BJ (cell line): ENCODE results near the gene EYA2. TPM values are rescaled to one million over a fixed set of nuclear protein-coding genes. Genes with fewer than 3 reads are reported as not detected.
A peak's percentile ranks its signal among the peaks of the same experiment; 100 is the strongest.

ENCODE experiments used
- CTCF ChIA-PET: fragments of 350-600 bp; formaldehyde crosslinking; extraction: SDS; loops from one replicate; lab custom pipeline; 2021; ENCODE audit warnings: antibody characterized with exemption, inconsistent platforms; lab: Yijun Ruan, JAX
- POLR2A ChIA-PET: fragments of 300-600 bp; sonication (Branson Sonifier 250); formaldehyde crosslinking; extraction: SDS; loops from one replicate; lab custom pipeline; 2021; ENCODE audit warnings: antibody characterized with exemption; lab: Charles Lee
- DNase-seq: peaks from one replicate; pipeline ENCODE4 v3.0.0-alpha.2; 2011; ENCODE audit warnings: low read depth
- H3K27me3 ChIP-seq: 2 replicates; pipeline ENCODE4 v1.6.0; 2011; ENCODE audit warnings: low read length; ENCODE audit not compliant: control insufficient read depth, insufficient read depth
- H3K36me3 ChIP-seq: 2 replicates; pipeline ENCODE4 v1.5.1; 2011; ENCODE audit warnings: low read length; ENCODE audit not compliant: control insufficient read depth, insufficient read depth
- H3K4me3 ChIP-seq: 2 replicates; pipeline ENCODE4 v1.5.1; 2011; ENCODE audit warnings: low read depth, mild to moderate bottlenecking, control low read depth, low read length
- polyA plus RNA-seq: library from polyadenylated mRNA; depleted of rRNA; stranded (reverse); fragments of >200 nt; gene quantifications from 2 replicates; pipeline ENCODE4 v1.2.3, GENCODE V29; 2011
- TF ChIP-seq, protein P1 (sequence below): IDR thresholded peaks from 2 replicates; pipeline ENCODE4 v1.5.1; 2011; ENCODE audit warnings: low read depth, mild to moderate bottlenecking, control low read depth, inconsistent platforms, low read length, moderate library complexity; ENCODE audit not compliant: insufficient read depth

The EYA2 gene
- polyA plus RNA-seq, 1 experiment = 1.5 TPM

DNA sequence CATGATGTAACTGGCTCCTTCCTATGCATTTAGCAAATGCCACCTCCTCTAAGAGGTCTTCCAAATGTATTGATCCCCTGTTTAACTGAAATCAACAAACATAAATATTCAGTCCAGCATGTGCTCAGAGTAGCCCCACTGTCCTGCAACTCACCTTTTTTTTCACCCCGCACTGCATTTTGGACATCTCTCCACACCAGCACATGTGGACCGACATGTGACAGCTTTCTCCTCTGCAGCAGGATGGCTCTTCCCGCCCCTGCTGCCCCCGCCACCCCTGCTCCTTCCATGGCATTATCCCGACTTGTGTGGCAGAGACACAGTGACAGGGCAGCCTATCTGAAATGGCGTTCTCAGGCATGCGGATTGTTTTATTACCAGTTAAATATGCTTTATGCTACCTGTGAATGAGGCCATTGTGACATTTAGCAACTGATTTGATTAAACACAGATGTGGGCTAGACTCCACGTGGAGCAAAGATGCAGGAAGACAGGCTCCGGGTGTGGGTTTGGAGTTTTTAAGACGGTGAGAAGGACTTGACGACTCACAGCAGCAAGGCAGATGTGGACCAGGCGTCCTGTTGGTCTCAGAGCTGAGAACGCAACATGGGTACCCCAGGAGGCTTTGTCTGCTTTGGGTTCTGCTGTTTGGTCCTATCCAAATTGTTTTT lies 161.2 kb downstream of the EYA2 start:
- TF ChIP-seq, protein P1, sequence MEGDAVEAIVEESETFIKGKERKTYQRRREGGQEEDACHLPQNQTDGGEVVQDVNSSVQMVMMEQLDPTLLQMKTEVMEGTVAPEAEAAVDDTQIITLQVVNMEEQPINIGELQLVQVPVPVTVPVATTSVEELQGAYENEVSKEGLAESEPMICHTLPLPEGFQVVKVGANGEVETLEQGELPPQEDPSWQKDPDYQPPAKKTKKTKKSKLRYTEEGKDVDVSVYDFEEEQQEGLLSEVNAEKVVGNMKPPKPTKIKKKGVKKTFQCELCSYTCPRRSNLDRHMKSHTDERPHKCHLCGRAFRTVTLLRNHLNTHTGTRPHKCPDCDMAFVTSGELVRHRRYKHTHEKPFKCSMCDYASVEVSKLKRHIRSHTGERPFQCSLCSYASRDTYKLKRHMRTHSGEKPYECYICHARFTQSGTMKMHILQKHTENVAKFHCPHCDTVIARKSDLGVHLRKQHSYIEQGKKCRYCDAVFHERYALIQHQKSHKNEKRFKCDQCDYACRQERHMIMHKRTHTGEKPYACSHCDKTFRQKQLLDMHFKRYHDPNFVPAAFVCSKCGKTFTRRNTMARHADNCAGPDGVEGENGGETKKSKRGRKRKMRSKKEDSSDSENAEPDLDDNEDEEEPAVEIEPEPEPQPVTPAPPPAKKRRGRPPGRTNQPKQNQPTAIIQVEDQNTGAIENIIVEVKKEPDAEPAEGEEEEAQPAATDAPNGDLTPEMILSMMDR = no peak
- Histone ChIP-seq H3K36me3 (no peaks in the 10 kb centered on the region), H3K27me3 (peaks cover 5% of the 10 kb centered on the region), H3K4me3 (no peak overlapping the region)
- CTCF ChIA-PET = interaction anchor here (0.7 kb wide), 1 partner anchor 36 kb away, joined by 3 read pairs; no protein-coding TSS in a partner anchor
- DNase-seq = peak; percentile 47
- POLR2A ChIA-PET = no interaction called here

DNA sequence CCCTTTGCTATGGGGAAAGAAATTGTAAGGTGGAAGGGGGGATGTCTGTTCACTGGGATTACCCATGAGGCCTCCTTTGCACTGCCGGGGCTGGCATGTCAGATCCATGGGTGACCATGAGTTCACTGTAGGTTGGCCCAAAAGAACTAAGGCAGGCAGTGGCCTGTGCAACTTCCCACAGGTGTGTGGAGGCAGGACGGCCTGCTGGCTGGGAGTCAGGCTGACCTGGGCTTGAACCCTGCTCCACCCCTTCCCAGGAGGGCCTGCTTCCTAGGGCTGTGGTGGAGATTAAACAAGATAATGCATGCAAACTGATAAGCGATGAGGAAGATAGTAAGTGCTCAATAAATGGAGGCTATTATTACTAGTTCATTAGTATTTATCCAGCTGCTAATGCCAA lies 163.0 kb downstream of the EYA2 start:
- TF ChIP-seq, protein P1 = no peak
- Histone ChIP-seq H3K36me3 (no peaks in the 10 kb centered on the region; the same call in 1 of the 2 replicates), H3K27me3 (peaks cover 4% of the 10 kb centered on the region; the same call in 1 of the 2 replicates), H3K4me3 (no peak overlapping the region)
- ChIA-PET CTCF (no interaction called here), POLR2A (no interaction called here)
- DNase-seq = no peak

DNA sequence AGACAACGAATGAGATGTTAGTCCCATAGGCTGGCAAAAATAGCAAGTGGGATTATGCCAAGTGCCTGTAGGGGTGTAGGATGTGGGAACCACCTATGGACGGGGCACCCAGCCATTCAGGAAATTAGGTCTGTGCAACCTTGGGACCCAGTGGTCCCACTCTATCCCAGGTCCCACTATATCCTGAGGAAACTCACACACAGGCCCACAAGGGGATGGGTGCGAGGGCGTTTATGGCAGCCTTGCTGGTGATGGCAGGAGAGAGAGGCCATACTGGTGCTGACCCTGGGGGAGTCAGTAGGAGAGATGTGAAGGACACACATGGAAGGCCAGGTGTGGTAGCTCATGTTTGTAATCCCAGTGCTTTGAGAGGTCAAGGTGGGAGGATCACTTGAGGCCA lies 163.6 kb downstream of the EYA2 start:
- H3K4me3 ChIP-seq = no peak overlapping the region
- no peak for DNase-seq
- CTCF ChIA-PET = interaction anchor here (0.7 kb wide), 1 partner anchor 21 kb away, joined by 3 read pairs; no protein-coding TSS in a partner anchor
- TF ChIP-seq, protein P1 = no peak
- POLR2A ChIA-PET = no interaction called here
- H3K36me3 ChIP-seq = no peaks in the 10 kb centered on the region; the same call in 1 of the 2 replicates
- H3K27me3 ChIP-seq = peaks cover 4% of the 10 kb centered on the region; the same call in 1 of the 2 replicates

DNA sequence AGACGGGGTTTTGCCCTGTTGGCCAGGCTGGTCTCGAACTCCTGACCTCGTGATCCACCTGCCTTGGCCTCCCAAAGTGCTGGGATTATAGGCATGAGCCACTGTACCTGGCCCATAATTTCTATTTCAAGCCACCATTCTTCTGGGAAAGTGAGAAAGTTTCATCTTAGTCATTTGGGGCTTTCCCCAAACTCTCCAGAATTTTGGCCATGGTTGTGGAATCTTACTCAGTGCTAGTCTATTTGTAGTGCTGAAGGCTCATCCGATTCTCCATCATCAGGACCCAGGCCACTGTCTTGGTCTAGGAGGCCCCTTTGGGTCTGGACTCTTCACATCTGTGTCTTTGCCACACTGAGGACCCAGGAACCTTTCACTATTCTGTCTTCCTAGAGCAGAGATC lies 164.9 kb downstream of the EYA2 start:
- H3K4me3 ChIP-seq = no peak overlapping the region
- H3K27me3 ChIP-seq = peaks cover 4% of the 10 kb centered on the region; the same call in 1 of the 2 replicates
- TF ChIP-seq, protein P1 = no peak
- no peak for DNase-seq
- POLR2A ChIA-PET = no interaction called here
- H3K36me3 ChIP-seq = no peaks in the 10 kb centered on the region; the same call in 1 of the 2 replicates
- CTCF ChIA-PET = no interaction called here

DNA sequence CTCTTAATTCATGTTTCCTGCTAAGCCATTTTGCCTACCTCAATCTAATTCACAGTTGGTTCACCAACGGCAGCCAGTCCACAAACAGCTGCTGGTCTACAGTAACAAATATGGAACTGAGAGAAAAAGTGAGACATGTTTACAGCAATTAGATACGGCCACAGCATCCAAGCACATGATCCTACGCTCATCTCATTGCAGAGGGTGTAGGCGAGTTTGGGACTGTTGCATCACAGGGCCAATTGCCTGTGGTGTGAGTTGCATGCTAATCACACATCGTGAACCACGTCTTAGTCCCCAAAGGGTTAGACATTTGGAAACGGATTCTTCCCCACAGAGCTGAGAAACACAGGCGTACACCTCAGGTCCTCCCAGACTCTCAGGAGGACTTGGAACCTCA lies 166.9 kb downstream of the EYA2 start:
- ChIA-PET CTCF (no interaction called here), POLR2A (no interaction called here)
- TF ChIP-seq, protein P1 = no peak
- H3K27me3 ChIP-seq = no peaks in the 10 kb centered on the region
- DNase-seq = no peak
- H3K36me3 ChIP-seq = no peaks in the 10 kb centered on the region; the same call in 1 of the 2 replicates
- no peak overlapping the region for H3K4me3 ChIP-seq
